RCC 7860 (cell line): ENCODE data around the gene APOB.

Experiments used
- DNase-seq: peaks from one replicate; pipeline ENCODE4 v3.0.0-alpha.2; 2015; ENCODE audit warnings: low spot score
- FAIRE-seq: peaks from 2 replicates; lab custom pipeline; 2012; peaks lifted over from hg19 to GRCh38; lab: Jason Lieb, UNC

Gene APOB

DNA sequence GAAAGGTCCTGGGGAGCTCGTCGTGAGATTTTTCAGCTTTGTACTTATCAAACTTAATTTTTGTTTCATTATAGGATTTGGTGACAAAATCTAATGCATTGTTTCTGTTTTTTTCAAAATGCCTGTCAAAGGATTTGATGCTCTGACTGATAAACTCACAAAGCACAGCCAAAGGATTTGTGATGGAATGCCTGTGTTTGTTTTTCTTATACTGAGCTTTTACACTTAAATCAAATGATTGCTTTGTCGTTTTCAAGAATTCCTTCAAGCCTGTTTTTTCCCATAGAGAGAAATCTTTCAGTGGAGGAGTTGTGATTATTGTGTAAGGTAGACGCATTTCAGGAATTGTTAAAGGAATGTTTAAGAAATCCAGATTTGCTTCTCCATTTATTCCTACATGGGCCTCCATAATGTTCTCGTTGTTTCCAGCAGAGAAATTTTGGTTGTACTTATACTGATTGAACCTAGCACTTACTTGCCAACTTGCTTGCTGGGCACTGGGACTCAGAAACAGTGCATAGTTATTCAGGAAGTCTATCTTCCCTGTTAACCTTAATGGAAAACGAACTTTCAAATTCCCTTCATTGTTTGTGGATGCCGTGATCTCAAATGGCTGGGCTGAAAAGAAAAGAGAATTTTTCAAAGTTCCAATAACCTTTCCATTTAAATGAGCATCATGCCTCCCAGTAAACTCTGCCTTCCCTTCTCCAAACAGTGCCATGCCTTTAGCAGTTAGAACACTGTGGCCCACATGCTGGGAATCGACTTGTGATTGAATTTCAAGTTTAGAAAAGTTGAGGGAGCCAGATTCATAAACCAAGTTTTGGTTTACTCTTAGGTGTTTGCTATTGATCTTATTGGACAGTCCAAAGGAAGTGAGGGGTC lies 36.5 kb downstream of the APOB start:
- DNase-seq (no peak), FAIRE-seq (no peak)

DNA sequence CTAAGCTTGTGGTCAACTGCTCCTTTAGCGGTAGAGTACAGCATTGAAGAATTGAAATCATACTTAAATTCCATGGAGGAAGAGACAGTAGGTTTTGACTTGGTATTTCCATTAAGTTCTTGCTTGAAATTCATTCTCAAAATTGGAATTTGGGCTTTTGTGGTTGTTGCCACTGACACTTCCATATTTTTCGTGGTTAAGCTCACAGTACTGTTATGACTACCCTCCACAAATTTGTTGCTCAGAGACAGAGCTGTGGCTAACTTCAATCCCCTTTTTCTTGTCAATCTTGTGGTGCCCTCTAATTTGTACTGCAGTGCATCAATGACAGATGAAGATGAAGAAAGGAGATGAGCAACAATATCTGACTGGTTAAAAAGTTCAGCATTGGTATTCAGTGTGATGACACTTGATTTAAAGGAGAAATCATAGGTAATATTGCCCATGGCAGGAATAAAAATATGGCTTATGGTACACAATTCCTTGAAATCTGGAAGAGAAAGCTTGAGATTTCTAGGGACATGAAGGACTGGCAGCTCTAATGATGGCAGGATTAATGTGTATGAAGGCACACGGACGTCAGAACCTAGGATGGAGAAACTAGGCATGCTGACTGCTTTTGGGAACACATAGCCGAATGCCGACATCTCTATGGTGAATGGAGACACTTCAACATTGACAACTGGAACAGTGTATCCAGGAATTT lies 37.3 kb downstream of the APOB start:
- FAIRE-seq = no peak

DNA sequence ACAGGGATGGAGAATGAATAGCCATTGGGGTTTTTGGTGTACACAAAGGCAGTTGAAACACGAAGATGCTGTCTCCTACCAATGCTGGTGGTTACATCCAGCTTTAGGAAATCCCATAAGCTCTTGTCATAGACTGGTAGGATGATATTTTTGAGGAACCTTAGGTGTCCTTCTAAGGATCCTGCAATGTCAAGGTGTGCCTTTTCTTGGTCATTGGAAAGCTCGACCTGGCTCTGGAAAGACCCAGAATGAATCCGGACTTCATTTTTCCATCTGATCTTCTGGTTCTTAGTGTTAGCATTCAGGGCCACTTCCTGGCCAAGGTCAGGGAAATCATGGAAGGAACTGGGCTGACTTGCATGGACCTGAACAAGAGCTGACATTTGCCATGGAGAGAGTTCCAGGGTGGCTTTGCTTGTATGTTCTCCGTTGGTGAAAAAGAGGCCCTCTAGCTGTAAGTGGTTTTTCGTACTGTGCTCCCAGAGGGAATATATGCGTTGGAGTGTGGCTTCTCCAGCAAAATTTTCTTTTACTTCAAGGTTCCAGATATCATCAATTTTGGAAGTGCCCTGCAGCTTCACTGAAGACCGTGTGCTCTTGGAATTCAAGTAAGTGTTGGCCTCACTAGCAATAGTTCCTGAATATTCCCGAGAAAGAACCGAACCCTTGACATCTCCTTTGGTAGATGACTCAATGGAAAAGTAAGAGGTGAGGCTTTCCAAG lies 38.0 kb downstream of the APOB start:
- no peak for FAIRE-seq

More for the DNA sequence above, 37.3 kb downstream of the APOB start:
- DNase-seq = no peak

DNA sequence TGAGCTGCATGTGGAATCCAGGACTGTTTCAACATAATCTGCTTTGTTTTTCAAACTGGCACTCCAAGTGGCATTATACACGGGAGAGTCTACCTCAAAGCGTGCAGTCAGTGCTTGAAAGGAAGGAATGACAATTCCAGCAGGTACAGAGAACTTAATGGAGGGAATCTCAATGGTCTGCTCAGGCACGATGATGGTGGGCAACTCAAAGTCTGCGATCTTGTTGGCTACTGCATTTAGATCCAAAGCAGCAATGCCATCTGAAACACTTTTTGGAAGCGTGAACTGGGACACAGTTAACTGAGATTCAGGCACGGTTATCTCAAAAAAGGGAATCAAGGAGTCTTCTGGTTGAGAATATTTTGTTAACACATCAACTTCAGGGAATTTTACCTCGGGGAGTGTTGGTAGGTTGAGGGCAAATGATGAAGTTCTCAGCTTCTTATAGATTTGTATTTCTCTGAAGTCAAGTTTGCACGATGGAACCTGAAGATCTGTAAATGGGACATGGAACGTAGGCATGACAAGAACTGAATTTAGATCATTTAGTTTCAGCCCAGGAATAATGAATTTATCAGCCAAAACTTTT lies 38.7 kb downstream of the APOB start:
- FAIRE-seq = no peak
- no peak for DNase-seq

More for the DNA sequence above, 38.0 kb downstream of the APOB start:
- no peak for DNase-seq

DNA sequence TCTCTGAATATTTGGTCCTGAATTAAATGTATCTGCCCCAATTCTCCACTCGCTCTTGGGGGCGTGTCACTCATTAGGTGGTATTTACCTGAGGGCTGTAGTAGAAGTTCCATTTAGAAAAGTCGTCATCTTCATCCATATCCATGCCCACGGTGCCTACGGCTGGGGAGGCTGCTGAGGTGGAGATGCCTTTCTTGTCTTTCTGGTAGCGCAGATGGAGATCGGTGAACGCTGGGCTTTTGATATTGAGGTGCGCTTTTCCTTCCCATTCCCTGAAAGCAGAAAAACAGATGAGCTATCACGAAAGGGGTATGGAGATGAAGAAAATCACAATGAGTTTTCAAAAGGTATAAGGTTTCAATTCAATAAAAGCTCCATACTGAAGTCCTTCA lies 39.7 kb downstream of the APOB start:
- FAIRE-seq = no peak
- no peak for DNase-seq

DNA sequence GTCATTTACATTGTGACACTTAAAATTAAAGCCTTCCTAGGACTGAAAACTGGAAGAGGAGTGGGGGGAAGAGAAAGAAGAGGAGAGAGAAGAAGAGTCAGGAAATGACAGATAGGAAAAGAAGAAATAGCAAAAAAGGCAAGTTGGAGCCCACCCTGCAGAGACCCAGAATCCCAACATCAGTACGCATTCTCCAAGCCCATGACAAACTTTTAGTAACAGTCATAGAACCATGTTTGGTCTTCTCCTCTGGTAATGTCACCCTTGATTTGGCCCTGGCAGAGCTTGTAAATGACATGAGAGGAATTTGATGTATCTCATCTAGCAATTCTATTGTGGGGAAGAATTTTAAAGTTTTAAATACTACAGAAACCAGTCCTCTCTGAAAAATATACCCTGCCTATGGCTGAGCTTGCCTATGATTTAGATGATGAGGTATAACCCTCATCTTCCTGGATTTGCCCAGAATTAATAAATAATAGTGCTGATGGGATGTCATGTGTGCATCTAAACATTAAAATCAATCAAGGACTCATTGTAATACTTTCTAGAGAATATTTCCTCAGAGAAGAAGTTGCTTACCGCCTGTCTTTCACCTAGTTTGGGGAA lies 40.2 kb downstream of the APOB start:
- DNase-seq = no peak
- FAIRE-seq = no peak

DNA sequence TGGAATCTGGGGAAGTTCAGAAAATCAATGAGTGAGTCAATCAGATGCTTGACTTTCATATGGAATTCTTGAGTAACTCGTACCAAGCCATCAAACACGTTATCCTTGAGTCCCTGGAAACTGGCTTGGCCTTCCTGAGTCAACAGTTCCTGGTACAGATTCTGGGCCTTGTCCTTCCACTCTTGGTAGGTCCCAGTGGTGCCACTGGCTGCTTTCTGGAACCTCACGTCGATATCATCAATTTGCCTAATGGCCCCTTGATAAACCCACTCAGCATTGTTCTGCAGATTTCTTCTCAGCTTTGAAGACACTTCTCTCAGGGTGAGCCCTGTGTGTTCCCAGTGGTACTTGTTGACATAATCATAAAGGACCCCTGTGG lies 41.1 kb downstream of the APOB start:
- FAIRE-seq (no peak), DNase-seq (no peak)

DNA sequence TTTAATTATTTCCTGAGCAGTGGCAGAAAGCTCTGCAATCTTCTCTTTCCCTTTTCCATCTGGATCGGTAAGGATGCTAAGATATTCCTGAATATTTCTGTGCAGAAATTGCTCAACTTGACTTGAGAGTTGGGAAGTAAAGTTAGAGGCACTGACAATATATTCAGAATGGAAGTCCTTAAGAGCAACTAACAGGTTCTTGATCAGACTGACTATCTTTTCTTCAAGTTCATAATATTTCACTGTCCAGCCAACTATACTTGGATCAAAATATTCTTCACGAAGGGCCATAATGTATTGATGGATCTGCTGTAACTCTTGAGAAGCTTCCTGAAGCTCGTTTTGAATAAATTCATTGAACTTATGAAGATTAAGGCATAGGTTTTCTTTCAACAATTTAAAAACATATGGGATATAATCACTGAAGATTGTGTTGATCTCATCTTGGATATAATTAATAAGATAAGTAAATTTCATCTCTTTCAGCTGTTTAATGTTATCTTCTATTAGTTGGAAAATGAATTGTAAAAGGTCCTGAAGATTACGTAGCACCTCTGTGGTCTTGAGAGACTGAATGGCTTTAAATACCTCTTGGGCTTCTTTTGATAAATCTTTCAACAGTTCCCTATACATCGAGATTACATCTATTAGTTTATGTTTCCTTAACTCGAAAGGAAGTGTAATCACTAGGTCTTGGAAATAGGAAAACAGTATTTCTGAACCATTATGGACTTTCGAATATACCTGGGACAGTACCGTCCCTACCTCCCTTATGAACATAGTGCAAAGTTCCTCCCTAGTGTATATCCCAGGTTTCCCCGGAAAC lies 41.7 kb downstream of the APOB start:
- FAIRE-seq = no peak
- DNase-seq = no peak

DNA sequence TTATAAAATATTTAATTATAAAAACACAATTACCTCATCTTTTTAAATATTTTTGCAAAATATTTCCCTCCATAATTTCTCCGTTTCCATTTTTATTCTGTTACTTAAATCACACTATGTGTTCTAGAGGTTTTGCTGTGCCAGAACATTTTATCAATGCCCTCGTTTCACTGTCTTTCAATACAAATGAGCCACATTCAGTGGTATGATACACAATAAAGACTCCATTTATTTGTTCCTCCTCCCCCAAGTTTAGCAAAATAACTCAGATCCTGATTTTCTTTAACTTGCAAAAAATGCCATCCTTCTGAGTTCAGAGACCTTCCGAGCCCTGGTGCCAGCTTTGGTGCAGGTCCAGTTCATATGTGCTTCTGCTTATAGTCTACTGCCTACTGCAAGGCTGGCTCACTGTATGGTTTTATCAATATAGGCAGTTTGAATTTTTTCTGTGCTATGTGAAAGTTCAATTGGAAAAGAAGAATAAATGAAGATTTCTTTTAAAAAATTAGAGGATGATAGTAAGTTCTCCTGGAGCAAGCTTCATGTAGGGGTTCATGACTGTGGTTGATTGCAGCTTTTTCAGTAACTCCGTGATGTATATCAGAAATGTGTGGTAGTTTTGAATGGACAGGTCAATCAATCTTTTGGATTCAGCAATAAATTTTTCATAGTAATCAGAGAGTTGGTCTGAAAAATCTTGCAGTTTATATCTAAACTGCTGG lies 42.5 kb downstream of the APOB start:
- no peak for FAIRE-seq
- DNase-seq = no peak

DNA sequence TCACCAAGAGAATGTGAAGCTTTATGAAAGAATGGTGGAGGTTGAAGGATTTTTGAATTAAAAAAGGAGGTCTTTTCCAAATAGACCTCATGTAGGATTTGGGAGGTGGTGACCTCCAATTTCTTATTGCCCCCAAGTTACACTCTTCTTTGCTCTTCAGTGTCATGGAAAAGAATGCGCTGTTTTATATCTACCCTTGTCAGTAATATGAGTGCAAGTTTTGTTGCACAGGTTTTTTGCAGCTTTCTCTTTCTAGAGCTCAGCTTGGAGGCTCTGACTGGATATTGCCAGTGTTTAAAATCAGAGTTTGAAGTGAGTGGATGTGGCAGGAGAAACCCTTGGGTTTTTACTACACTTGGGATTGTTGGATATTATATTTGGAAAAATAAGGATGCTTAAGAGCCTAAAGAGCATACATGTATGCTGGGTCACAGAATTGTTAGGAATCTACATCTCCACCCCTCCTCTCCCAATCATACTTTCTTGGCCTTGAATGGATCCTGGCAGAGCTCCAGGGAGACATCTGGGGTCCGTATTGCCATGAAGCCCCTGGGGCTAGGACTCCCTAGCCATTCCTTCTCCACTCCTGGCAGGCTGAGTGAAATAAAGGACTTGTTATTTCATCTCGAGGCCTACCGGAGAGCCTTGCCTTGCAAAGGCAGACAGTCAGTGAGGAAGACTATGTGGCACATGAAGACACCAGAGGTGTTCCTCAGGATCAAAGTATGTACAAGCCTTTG lies 43.8 kb downstream of the APOB start:
- DNase-seq (no peak), FAIRE-seq (no peak)

DNA sequence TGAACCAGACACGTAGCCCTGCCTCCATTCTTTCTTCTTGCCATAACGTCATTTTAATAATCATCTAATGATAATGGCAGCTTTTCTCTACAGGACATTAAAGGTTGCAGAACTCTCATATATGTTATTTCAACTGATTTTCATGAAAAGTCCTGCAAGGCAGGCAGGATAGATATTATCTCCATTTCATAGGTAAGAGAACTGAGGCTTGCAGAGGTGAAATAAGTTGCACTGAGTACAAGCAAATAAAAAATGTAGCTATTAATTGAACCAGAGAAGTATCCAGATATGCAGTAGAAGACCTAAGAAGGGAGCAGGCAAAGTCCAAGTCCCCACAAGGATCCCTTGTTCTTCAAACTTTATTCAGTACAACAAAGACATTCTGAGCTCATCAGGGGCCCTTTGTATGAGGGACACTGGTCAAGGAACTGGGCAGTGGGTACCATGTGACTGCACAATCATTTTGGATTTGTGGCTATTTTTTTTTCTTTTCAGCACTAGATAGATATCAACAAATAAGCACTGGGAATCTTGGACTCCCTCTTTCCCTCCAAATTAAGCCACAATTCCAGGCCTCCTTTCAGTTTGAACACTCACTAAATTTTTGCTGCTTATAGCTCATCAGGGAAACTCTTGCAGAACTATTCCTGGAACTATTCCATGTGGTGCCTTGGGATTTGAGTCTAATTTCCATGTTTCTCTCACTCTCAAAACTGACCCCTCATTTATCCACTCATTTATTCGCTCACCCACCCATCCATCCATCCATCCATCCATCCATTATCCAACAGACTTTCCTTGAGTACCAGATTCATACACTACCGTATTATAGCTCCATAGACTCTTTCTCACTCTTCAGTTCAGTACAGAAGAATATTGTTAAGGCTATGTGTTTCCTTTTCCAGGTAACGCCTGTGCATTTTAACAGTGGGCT lies 44.6 kb downstream of the APOB start:
- DNase-seq (no peak), FAIRE-seq (no peak)

DNA sequence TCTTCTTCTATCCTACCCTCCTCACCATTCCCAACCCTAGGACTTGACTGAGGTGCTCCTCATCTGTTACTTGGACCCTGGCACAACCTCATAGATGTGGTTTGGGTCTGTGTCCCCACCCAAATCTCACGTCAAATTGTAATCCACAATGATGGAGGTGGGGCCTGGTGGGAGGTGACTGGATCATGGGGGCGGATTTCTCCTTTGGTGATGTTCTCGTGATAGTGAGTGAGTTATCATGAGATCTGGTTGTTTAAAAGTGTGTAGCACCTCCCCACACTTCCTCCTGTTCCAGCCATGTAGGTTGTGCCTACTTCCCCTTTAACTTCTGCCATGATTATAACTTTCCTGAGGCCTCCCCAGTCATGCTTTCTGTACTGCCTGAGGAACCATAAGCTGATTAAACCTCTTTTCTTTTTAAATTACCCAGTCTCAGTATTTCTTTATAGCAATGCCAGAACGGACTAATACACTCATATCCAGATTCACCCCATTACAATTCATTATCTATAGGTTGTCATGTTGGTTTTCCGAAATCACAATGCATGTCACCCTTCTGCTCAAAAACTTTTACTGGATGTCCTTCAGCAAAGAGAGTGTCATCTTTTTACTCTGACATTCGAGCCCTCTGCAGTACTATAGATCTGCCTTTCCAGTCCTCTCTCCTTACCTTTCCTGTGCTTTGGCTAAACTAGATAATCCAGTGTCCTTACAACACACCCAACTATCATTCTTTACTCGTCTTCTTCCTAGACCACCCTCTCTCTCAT lies 45.7 kb downstream of the APOB start:
- DNase-seq = no peak
- no peak for FAIRE-seq

DNA sequence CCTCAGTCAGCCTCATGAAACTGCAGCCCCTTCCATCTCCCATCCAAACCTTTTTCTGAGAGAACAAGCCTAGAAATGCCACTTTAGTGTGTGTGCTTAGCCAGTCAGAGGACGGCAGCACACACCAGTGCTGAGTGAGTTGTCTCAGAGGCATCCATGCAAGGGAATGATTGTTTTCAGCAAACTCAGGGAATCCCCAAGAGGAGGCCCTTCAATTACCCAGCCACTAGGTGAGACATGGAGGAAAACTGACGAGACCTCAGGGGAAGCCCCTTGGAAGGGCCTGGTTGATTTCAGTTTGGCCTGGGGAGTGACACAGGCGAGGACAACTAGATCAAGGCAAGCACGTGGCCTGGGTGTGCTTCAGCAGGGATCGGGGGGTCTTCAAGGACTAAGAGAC lies 49.7 kb downstream of the APOB start:
- DNase-seq (no peak), FAIRE-seq (no peak)

DNA sequence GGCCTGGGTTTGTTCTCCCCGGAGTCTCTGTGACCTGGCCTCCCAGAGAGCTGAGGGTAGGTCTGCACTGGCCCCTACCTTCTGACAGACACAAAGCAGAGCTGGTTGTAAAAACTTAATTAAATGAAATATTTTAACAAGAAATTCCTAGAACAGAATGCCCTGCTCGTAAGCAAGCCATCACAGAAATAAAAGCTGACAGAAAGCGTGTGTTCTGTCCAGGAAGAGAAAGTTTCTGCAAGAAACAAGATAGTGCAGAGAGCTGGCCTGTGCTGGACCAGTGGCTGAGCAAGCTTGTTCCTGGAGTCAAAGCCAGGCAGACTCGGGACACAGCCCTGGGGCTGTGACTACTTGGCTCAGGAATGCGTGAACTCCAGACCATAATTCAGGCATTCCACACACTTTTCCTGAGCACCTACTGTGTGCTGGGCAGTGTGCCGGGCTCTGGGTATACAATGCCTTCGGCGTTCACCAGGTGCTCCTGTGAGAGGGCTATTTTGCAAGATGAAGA lies 51.6 kb downstream of the APOB start:
- FAIRE-seq (no peak), DNase-seq (no peak)

DNA sequence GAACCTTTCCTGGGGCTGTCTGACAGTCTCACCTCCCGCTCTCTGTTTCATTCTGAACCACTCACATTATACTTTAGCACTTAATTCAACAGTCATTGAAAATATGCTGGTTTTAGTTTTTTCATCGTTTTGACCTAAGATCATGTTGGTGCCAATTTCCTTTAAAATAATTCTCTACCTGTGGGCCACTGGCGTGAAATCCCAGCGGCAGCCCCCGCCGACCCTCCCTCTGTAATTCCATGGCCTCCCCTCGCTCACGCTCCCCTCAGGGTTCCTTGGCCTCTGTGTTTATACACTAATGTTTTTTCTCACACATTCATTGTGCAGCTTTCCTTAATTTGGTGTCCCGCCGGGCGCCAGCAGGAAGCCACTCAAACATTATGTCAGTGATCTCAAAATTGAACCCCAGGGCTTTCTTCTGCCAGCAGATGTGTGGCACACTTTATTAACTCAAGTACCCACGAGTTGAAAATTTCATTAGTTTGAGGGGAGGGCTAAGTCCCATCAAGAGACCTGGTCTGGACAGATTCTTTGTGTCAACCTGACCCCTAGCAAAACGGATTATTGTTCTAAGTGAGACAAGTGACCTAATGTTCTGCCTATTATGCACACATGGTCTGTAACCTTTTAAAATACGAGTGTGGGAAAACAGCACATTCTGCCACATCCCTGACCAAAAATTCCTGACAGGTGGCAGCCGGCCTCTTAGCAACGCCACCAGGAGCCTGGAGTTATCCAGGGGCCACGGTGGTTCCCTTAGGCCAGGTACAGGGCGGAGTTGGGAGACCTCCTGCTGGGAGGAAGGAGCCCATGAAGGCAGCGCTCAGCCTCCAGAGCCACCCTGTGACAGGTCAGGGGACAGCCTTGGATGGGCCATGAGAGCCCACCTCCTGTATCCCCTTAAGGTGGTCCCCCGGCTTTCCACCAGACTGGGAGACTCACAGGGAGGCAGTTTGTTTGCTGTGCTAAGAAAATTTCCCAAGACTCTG lies 53.1 kb downstream of the APOB start:
- DNase-seq (no peak), FAIRE-seq (no peak)
